GM12892 (cell line): Measurements from ENCODE around the gene SV2B.

Experiments
- POLR2A ChIP-seq: IDR thresholded peaks from 2 replicates; pipeline ENCODE4 v1.6.1; 2011; ENCODE audit warnings: low read depth, low read length, control low read depth
- POLR2AphosphoS5 ChIP-seq: IDR thresholded peaks from 2 replicates; pipeline ENCODE4 v1.6.1; 2011; ENCODE audit warnings: low read depth, low read length, control low read depth
- TAF1 ChIP-seq: IDR thresholded peaks from 2 replicates; pipeline ENCODE4 v1.6.1; 2011; ENCODE audit warnings: low read depth, mild to moderate bottlenecking, control low read depth, low read length, borderline replicate concordance

DNA sequence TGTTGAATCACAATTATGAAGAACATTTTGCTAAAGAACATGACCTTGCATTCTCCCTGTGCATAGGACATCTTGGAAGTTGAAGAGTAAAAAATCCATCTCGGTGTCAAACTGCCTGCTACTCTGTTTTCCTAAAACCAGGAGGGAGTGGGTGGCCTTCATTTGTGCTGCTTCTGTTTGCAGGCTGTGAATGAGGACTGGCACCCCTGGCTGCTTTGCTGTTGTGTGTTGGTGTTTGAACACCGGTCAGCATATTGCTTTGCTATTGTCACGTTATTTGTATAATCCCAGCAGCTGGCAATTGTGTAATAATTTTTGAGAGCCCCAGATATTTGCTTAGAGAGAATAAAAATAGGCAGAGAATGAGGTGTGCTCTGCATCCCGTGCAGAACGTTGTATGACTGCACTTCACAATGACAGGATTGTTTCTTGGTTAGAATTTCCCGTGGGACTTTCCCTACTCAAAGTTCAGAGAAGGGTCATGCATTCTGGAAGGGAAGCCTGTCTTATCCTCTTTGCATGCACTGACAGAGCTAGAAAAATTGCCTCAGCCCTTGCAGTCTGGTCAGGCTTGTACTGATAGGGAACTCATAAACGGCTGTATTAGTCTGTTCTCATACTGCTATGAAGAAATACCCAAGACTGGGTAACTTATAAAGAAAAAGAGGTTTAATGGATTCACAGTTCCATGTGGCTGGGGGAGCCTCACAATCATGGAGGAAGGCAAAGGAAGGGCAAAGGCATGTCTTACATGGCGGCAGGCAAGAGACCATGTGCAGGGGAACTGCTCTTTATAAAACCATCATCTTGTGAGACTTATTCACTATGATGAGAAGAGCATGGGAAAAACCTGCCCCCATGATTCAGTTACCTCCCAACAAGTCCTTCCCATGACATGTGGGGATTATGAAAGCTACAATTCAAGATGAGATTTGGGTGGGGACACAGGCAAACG lies 16.3 kb downstream of the SV2B start:
- TF ChIP-seq POLR2AphosphoS5 (0 out of 2 replicates have a peak, but pooled peaks have one; percentile 31), TAF1 (no peak), POLR2A (no peak)
